Measurements from ENCODE around the gene MAP1B. TPM values are rescaled to one million over a fixed set of nuclear protein-coding genes. Genes with fewer than 3 reads are reported as not detected.

MAP1B gene
- total and polyA plus RNA-seq, 2 donors from 2014 or later: 3.6 to 57.0 TPM

GRCh38 chr5:72156946-72157624 lies 49.8 kb downstream of the MAP1B start:
- Histone ChIP-seq H3K4me1 (ENCODE audit: control insufficient read depth in 2 of 3, insufficient read depth in 2 of 3, low read depth in 1 of 3, low read length in 3 of 3) (no peaks in the 10 kb centered on the region), H3K27me3 (ENCODE audit: control insufficient read depth, insufficient read depth, low read length) (no peaks in the 10 kb centered on the region), H3K27ac (ENCODE audit: low read depth in 2 of 2, low read length in 2 of 2) (no peak overlapping the region), H3K9ac (ENCODE audit: low read length in 3 of 3) (no peak overlapping the region), H3K36me3 (ENCODE audit: control insufficient read depth in 2 of 3, insufficient read depth in 3 of 3, low read length in 3 of 3) (no peaks in the 10 kb centered on the region), H3K4me3 (ENCODE audit: low read length in 3 of 3) (no peak overlapping the region), H3K9me3 (ENCODE audit: control insufficient read depth in 2 of 3, insufficient read depth in 1 of 3, low read length in 3 of 3) (no peaks in the 10 kb centered on the region)
- peak in 2 of 5 donors; percentile 39 to 76 for DNase-seq
- FAIRE-seq: no peak
- TF ChIP-seq, protein P1, sequence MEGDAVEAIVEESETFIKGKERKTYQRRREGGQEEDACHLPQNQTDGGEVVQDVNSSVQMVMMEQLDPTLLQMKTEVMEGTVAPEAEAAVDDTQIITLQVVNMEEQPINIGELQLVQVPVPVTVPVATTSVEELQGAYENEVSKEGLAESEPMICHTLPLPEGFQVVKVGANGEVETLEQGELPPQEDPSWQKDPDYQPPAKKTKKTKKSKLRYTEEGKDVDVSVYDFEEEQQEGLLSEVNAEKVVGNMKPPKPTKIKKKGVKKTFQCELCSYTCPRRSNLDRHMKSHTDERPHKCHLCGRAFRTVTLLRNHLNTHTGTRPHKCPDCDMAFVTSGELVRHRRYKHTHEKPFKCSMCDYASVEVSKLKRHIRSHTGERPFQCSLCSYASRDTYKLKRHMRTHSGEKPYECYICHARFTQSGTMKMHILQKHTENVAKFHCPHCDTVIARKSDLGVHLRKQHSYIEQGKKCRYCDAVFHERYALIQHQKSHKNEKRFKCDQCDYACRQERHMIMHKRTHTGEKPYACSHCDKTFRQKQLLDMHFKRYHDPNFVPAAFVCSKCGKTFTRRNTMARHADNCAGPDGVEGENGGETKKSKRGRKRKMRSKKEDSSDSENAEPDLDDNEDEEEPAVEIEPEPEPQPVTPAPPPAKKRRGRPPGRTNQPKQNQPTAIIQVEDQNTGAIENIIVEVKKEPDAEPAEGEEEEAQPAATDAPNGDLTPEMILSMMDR (IDR thresholded peaks at IDR 0.05; ENCODE audit: borderline replicate concordance, extremely low read depth, insufficient read depth): no peak
- intact Hi-C loops (cut with DNase I): no loop called here

DNA sequence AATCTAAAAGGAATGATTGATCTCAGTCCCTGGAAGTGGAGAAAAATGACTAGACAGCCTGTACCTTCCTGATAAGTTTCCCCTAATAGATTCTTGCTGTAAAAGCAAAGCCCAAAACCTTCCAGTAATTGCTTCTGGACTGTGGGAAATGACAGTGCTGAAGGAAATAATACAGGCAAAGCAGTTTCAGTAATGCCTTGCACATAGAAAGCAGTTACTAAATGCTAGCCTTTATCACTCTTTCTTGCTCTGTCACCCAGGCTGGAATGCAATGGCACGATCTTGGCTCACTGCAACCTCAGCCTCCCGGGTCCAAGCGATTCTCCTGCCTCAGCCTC lies 50.3 kb downstream of the MAP1B start:
- no peaks in the 10 kb centered on the region for H3K9me3 ChIP-seq (ENCODE audit: control insufficient read depth in 2 of 3, insufficient read depth in 1 of 3, low read length in 3 of 3)
- intact Hi-C loops (cut with DNase I): no loop called here
- TF ChIP-seq, protein P1 (IDR thresholded peaks at IDR 0.05; ENCODE audit: borderline replicate concordance, extremely low read depth, insufficient read depth): no peak
- H3K4me3 ChIP-seq (ENCODE audit: low read length in 3 of 3): no peak overlapping the region
- no peaks in the 10 kb centered on the region for H3K27me3 ChIP-seq (ENCODE audit: control insufficient read depth, insufficient read depth, low read length)
- no peak overlapping the region for H3K27ac ChIP-seq (ENCODE audit: low read depth in 2 of 2, low read length in 2 of 2)
- H3K36me3 ChIP-seq (ENCODE audit: control insufficient read depth in 2 of 3, insufficient read depth in 3 of 3, low read length in 3 of 3): no peaks in the 10 kb centered on the region
- DNase-seq (no peak), FAIRE-seq (no peak)
- no peak overlapping the region for H3K9ac ChIP-seq (ENCODE audit: low read length in 3 of 3)
- no peaks in the 10 kb centered on the region for H3K4me1 ChIP-seq (ENCODE audit: control insufficient read depth in 2 of 3, insufficient read depth in 2 of 3, low read depth in 1 of 3, low read length in 3 of 3)

GRCh38 chr5:72159501-72159911 lies 52.2 kb downstream of the MAP1B start:
- no peaks in the 10 kb centered on the region for H3K4me1 ChIP-seq (ENCODE audit: control insufficient read depth in 2 of 3, insufficient read depth in 2 of 3, low read depth in 1 of 3, low read length in 3 of 3)
- no peaks in the 10 kb centered on the region for H3K9me3 ChIP-seq (ENCODE audit: control insufficient read depth in 2 of 3, insufficient read depth in 1 of 3, low read length in 3 of 3)
- no peaks in the 10 kb centered on the region for H3K36me3 ChIP-seq (ENCODE audit: control insufficient read depth in 2 of 3, insufficient read depth in 3 of 3, low read length in 3 of 3)
- H3K4me3 ChIP-seq (ENCODE audit: low read length in 3 of 3): no peak overlapping the region
- DNase-seq: no peak
- no peak for FAIRE-seq
- no peak overlapping the region for H3K9ac ChIP-seq (ENCODE audit: low read length in 3 of 3)
- H3K27me3 ChIP-seq (ENCODE audit: control insufficient read depth, insufficient read depth, low read length): no peaks in the 10 kb centered on the region
- TF ChIP-seq, protein P1 (IDR thresholded peaks at IDR 0.05; ENCODE audit: borderline replicate concordance, extremely low read depth, insufficient read depth): no peak
- H3K27ac ChIP-seq (ENCODE audit: low read depth in 2 of 2, low read length in 2 of 2): no peak overlapping the region
- intact Hi-C loops (cut with DNase I): no loop called here

DNA sequence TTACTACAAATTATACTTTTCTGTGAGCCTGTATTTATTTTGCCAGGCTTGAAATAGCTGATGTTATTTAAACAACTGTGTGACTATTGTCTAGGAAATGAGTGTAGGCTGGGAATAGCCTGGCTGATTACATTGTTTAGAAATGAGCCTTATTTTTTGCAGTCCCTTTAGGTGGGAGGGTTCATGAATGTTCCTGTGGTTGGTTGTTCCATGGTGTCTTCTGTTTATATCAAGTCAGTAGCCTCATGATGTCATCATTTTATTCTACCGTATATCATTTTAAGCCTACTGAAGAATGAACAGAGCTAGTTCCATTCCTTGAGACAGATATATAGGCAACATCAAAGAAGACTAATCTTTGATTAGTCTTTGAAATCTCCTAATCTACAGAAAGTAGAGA lies 53.1 kb downstream of the MAP1B start:
- DNase-seq (no peak), FAIRE-seq (no peak)
- no peak overlapping the region for H3K27ac ChIP-seq (ENCODE audit: low read depth in 2 of 2, low read length in 2 of 2)
- intact Hi-C loops (cut with DNase I): no loop called here
- H3K27me3 ChIP-seq (ENCODE audit: control insufficient read depth, insufficient read depth, low read length): no peaks in the 10 kb centered on the region
- no peaks in the 10 kb centered on the region for H3K4me1 ChIP-seq (ENCODE audit: control insufficient read depth in 2 of 3, insufficient read depth in 2 of 3, low read depth in 1 of 3, low read length in 3 of 3)
- TF ChIP-seq, protein P1 (IDR thresholded peaks at IDR 0.05; ENCODE audit: borderline replicate concordance, extremely low read depth, insufficient read depth): no peak
- H3K9ac ChIP-seq (ENCODE audit: low read length in 3 of 3): no peak overlapping the region
- H3K36me3 ChIP-seq (ENCODE audit: control insufficient read depth in 2 of 3, insufficient read depth in 3 of 3, low read length in 3 of 3): no peaks in the 10 kb centered on the region
- H3K9me3 ChIP-seq (ENCODE audit: control insufficient read depth in 2 of 3, insufficient read depth in 1 of 3, low read length in 3 of 3): no peaks in the 10 kb centered on the region
- H3K4me3 ChIP-seq (ENCODE audit: low read length in 3 of 3): no peak overlapping the region

Measured in kidney (tissue), 14 donors.